SK-N-MC (cell line): ENCODE data around the gene RGS6.

Source experiments
- DNase-seq: peaks from one replicate; pipeline ENCODE4 v3.0.0-alpha.2; 2011; ENCODE audit warnings: low read depth, low spot score
- H3K27ac ChIP-seq: fragments of 200-600 bp; sonication (generic); 2 replicates; pipeline ENCODE4 v1.5.1; 2016; ENCODE audit warnings: mixed run types
- H3K36me3 ChIP-seq: fragments of 200-600 bp; sonication (generic); 2 replicates; pipeline ENCODE4 v1.6.1; 2017; ENCODE audit warnings: antibody characterized with exemption, low read length, mixed read lengths; ENCODE audit not compliant: insufficient read depth
- H3K4me3 ChIP-seq: fragments of 200-600 bp; sonication (generic); 2 replicates; pipeline ENCODE4 v1.5.1; 2016
- H3K9ac ChIP-seq: fragments of 200-600 bp; sonication (generic); 2 replicates; pipeline ENCODE4 v1.8.0; 2017; ENCODE audit warnings: mixed run types, mixed read lengths; ENCODE audit not compliant: insufficient read length
- H3K9me3 ChIP-seq: fragments of 200-600 bp; sonication (generic); 2 replicates; pipeline ENCODE4 v1.6.1; 2017; ENCODE audit warnings: low read depth, mild to moderate bottlenecking, antibody characterized with exemption, low read length, moderate library complexity, mixed read lengths
- EZH2 ChIP-seq: fragments of 200-600 bp; sonication (generic); IDR thresholded peaks from one replicate; pipeline ENCODE4 v1.6.1; 2017; ENCODE audit warnings: antibody characterized with exemption
- FOXP2 ChIP-seq: optimal IDR thresholded peaks from 2 replicates; pipeline ENCODE3; 2011; ENCODE audit warnings: mild to moderate bottlenecking, moderate library complexity; ENCODE audit not compliant: insufficient read depth; ENCODE audit errors: extremely low read length, control extremely low read depth
- POLR2AphosphoS5 ChIP-seq: IDR thresholded peaks from 2 replicates; pipeline ENCODE4 v1.6.1; 2012; ENCODE audit warnings: mild to moderate bottlenecking, low read depth, low read length, borderline replicate concordance

RGS6 gene

GRCh38 chr14:72479461-72479931 is 547.3 kb downstream of the RGS6 start:
- no peak overlapping the region for H3K27ac ChIP-seq
- TF ChIP-seq POLR2AphosphoS5 (no peak), FOXP2 (no peak), EZH2 (no peak)
- H3K9ac ChIP-seq = no peak overlapping the region
- H3K9me3 ChIP-seq = no peaks in the 10 kb centered on the region
- no peaks in the 10 kb centered on the region for H3K36me3 ChIP-seq
- H3K4me3 ChIP-seq = no peak overlapping the region
- DNase-seq = no peak

GRCh38 chr14:72480464-72481243 is 548.4 kb downstream of the RGS6 start:
- Histone ChIP-seq H3K9ac (no peak overlapping the region), H3K36me3 (no peaks in the 10 kb centered on the region), H3K27ac (no peak overlapping the region), H3K4me3 (no peak overlapping the region), H3K9me3 (no peaks in the 10 kb centered on the region)
- TF ChIP-seq POLR2AphosphoS5 = no peak
- no peak for TF ChIP-seq EZH2
- no peak for TF ChIP-seq FOXP2
- DNase-seq = no peak

- H3K36me3 ChIP-seq = no peaks in the 10 kb centered on the region
- H3K27ac ChIP-seq = no peak overlapping the region
- 0 out of 2 replicates have a peak, but pooled peaks cover 5% of the 10 kb centered on the region for H3K9me3 ChIP-seq
- TF ChIP-seq FOXP2 (no peak), EZH2 (no peak), POLR2AphosphoS5 (no peak)
- no peak overlapping the region for H3K9ac ChIP-seq
- DNase-seq = no peak
- no peak overlapping the region for H3K4me3 ChIP-seq
These were observed 551.1 kb downstream of the RGS6 start for GRCh38 chr14:72483311-72483710.

- TF ChIP-seq POLR2AphosphoS5 (no peak), FOXP2 (no peak), EZH2 (no peak)
- no peak overlapping the region for H3K4me3 ChIP-seq
- DNase-seq = no peak
- no peaks in the 10 kb centered on the region for H3K36me3 ChIP-seq
- H3K27ac ChIP-seq = no peak overlapping the region
- no peak overlapping the region for H3K9ac ChIP-seq
- H3K9me3 ChIP-seq = 0 out of 2 replicates have a peak, but pooled peaks cover 5% of the 10 kb centered on the region
These were observed 553.5 kb downstream of the RGS6 start for GRCh38 chr14:72485695-72486094.

- Histone ChIP-seq H3K4me3 (no peak overlapping the region), H3K27ac (no peak overlapping the region), H3K9me3 (0 out of 2 replicates have a peak, but pooled peaks cover 5% of the 10 kb centered on the region), H3K36me3 (no peaks in the 10 kb centered on the region), H3K9ac (no peak overlapping the region)
- TF ChIP-seq EZH2 = no peak
- DNase-seq = no peak
These were observed 556.3 kb downstream of the RGS6 start for GRCh38 chr14:72488514-72488913.

GRCh38 chr14:72492196-72492595 is 560.0 kb downstream of the RGS6 start:
- Histone ChIP-seq H3K9me3 (peaks cover 7% of the 10 kb centered on the region; the same call in 1 of the 2 replicates), H3K4me3 (no peak overlapping the region), H3K9ac (no peak overlapping the region), H3K36me3 (no peaks in the 10 kb centered on the region), H3K27ac (no peak overlapping the region)
- no peak for TF ChIP-seq EZH2
- no peak for TF ChIP-seq POLR2AphosphoS5
- TF ChIP-seq FOXP2 = no peak
- no peak for DNase-seq

- Histone ChIP-seq H3K9ac (no peak overlapping the region), H3K4me3 (no peak overlapping the region), H3K9me3 (peaks cover 3% of the 10 kb centered on the region; the same call in 1 of the 2 replicates), H3K36me3 (no peaks in the 10 kb centered on the region), H3K27ac (no peak overlapping the region)
- no peak for DNase-seq
- TF ChIP-seq EZH2 (no peak), POLR2AphosphoS5 (no peak), FOXP2 (no peak)
These were observed 563.4 kb downstream of the RGS6 start for GRCh38 chr14:72495668-72496067.

GRCh38 chr14:72498646-72499045 is 566.4 kb downstream of the RGS6 start:
- no peak for TF ChIP-seq POLR2AphosphoS5
- no peak for TF ChIP-seq FOXP2
- no peak for TF ChIP-seq EZH2
- DNase-seq = no peak
- H3K4me3 ChIP-seq = no peak overlapping the region

More at GRCh38 chr14:72498646-72499045, 566.4 kb downstream of the RGS6 start:
- Histone ChIP-seq H3K36me3 (no peaks in the 10 kb centered on the region), H3K27ac (no peak overlapping the region), H3K9me3 (peaks cover 3% of the 10 kb centered on the region; the same call in 1 of the 2 replicates), H3K9ac (no peak overlapping the region)
